ENCODE data around the gene SEC61B. TPM values are rescaled to one million over a fixed set of nuclear protein-coding genes. Genes with fewer than 3 reads are reported as not detected.

Gene SEC61B
- total and polyA plus RNA-seq, 2 donors (not counting 3 experiments of a cell fraction or from before 2014, with no cell fraction given): 242 to 594 TPM

DNA sequence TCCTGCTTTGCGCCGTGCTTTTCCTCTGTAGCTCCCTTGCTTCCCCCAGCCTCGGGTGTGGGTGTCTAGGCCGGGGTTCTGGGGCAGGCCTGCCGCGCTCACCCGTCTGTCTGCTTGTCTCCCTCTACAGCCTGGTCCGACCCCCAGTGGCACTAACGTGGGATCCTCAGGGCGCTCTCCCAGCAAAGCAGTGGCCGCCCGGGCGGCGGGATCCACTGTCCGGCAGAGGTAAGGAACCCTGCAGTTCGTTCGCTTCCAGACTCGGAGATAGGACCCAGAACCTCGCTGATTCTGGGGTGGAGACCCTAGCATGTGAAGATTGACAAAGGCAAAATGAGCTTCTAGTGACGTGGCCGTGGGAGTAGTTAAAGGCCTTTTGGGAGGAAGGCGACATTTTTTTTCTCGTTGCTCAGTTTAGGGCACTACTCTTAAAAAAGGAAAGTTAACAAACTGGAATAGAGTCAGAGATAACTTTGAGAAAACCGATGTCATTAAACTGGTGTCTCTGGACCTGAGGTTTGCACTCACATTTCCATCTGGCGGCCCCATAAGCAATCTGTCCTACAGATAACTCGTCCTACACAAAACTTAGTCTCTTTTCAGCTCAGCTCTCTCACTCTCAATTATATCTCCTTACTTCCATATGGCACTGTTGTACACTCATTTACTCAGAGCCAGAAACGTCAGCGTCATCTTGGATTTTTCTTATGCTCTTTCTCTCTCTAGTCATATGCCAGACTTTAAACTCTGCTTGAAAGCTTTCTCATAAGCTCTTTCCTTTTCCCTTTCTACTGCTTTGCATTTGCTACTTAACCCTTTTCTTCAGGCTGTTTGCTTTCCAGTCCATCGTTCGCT lies 561 bp downstream of the SEC61B start:
- Histone ChIP-seq H3K9ac (replicated peaks; ENCODE audit: extremely low read depth, insufficient read depth, low read length) (peak overlapping the region; percentile 99), H3K27me3 (ENCODE audit: control insufficient read depth in 2 of 2, insufficient read depth in 2 of 2, low read length in 2 of 2) (no peaks in the 10 kb centered on the region), H3K4me1 (ENCODE audit: control insufficient read depth, extremely low read depth, insufficient read depth, low read length) (peaks cover 28% of the 10 kb centered on the region), H3K4me2 (ENCODE audit: insufficient read depth, low read length) (peak overlapping the region; percentile 94), H3K79me2 (ENCODE audit: control insufficient read depth, insufficient read depth, low read length) (peaks cover 87% of the 10 kb centered on the region), H3K36me3 (ENCODE audit: control insufficient read depth in 2 of 2, extremely low read depth in 1 of 2, insufficient read depth in 2 of 2, low read length in 2 of 2) (peaks cover 7 to 16% of the 10 kb centered on the region in 2 experiments), H4K20me1 (replicated peaks; ENCODE audit: control insufficient read depth, extremely low read depth, insufficient read depth, low read length) (peaks cover 9% of the 10 kb centered on the region), H3K9me1 (replicated peaks; ENCODE audit: control insufficient read depth, extremely low read depth, insufficient read depth, low read length) (no peaks in the 10 kb centered on the region), H2AFZ (ENCODE audit: low read depth, low read length) (peak overlapping the region; percentile 44), H3K27ac (ENCODE audit: insufficient read depth, low read depth, low read length) (peak overlapping the region; percentile 99), H3K9me3 (replicated peaks; ENCODE audit: control insufficient read depth, insufficient read depth, low read length) (no peaks in the 10 kb centered on the region), H3K4me3 (replicated peaks in 1 of 3; ENCODE audit: insufficient read depth in 1 of 3, low read depth in 1 of 3, low read length in 3 of 3) (peak overlapping the region; percentile 55 to 98 (median 91))
- TF ChIP-seq EZH2 (IDR thresholded peaks at IDR 0.05; ENCODE audit: borderline replicate concordance, low read depth, low read length, severe bottlenecking) (no peak), MYC (IDR thresholded peaks at IDR 0.05; ENCODE audit: low read depth, low read length) (no peak), JUN (IDR thresholded peaks at IDR 0.05; ENCODE audit: borderline replicate concordance, insufficient read depth, insufficient read length, low read depth) (no peak), POLR2AphosphoS5 (IDR thresholded peaks at IDR 0.05; ENCODE audit: insufficient read depth, low read depth, low read length) (no peak), GATA2 (IDR thresholded peaks at IDR 0.05; ENCODE audit: insufficient read depth, insufficient read length, low read depth, low read length) (no peak), POLR2A (IDR thresholded peaks at IDR 0.05; ENCODE audit: low read depth, low read length) (no peak), FOS (IDR thresholded peaks at IDR 0.05; ENCODE audit: borderline replicate concordance, insufficient read depth, low read length) (no peak)
- TF ChIP-seq, protein P1, sequence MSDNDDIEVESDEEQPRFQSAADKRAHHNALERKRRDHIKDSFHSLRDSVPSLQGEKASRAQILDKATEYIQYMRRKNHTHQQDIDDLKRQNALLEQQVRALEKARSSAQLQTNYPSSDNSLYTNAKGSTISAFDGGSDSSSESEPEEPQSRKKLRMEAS (IDR thresholded peaks at IDR 0.05; ENCODE audit: insufficient read depth, insufficient read length): no peak
- TF ChIP-seq, protein P2, sequence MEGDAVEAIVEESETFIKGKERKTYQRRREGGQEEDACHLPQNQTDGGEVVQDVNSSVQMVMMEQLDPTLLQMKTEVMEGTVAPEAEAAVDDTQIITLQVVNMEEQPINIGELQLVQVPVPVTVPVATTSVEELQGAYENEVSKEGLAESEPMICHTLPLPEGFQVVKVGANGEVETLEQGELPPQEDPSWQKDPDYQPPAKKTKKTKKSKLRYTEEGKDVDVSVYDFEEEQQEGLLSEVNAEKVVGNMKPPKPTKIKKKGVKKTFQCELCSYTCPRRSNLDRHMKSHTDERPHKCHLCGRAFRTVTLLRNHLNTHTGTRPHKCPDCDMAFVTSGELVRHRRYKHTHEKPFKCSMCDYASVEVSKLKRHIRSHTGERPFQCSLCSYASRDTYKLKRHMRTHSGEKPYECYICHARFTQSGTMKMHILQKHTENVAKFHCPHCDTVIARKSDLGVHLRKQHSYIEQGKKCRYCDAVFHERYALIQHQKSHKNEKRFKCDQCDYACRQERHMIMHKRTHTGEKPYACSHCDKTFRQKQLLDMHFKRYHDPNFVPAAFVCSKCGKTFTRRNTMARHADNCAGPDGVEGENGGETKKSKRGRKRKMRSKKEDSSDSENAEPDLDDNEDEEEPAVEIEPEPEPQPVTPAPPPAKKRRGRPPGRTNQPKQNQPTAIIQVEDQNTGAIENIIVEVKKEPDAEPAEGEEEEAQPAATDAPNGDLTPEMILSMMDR (IDR thresholded peaks at IDR 0.05; ENCODE audit: extremely low read depth in 1 of 2, insufficient read depth in 1 of 2, low read depth in 1 of 2, low read length in 2 of 2): no peak
- BruUV-seq (replicated peaks): TSS peak; percentile 61
- peak; percentile 33 for FAIRE-seq
- intact Hi-C loops (cut with micrococcal nuclease) (loop anchor here (1.0 kb wide), 4 partner anchors 38 to 877 kb away; partner anchors contain the start of gene INVS), dilution Hi-C loops (cut with MboI; ENCODE audit: extremely low pct_ligation_motif_present, low sequenced_read_pairs) (no loop called here)
- ChIA-PET CTCF (interaction anchor here (1.1 to 4.7 kb wide), 6 partner anchors 10 to 1102 kb away, joined by 3 to 43 read pairs (median 8); no protein-coding TSS in a partner anchor), POLR2A (interaction anchor here (0.7 to 1.9 kb wide), 7 partner anchors 9 to 877 kb away, joined by 4 to 13 read pairs (median 5); partner anchors contain the start of gene INVS)
- no peak for DNase-seq (ENCODE audit: low read depth, low spot score)

All from endothelial cell of umbilical vein (primary cell).